ENCODE results near the gene CCL19. TPM values are rescaled to one million over a fixed set of nuclear protein-coding genes. Genes with fewer than 3 reads are reported as not detected.

CCL19 gene
- total and polyA plus RNA-seq, 2 experiments from 2014 or later = not detected

DNA sequence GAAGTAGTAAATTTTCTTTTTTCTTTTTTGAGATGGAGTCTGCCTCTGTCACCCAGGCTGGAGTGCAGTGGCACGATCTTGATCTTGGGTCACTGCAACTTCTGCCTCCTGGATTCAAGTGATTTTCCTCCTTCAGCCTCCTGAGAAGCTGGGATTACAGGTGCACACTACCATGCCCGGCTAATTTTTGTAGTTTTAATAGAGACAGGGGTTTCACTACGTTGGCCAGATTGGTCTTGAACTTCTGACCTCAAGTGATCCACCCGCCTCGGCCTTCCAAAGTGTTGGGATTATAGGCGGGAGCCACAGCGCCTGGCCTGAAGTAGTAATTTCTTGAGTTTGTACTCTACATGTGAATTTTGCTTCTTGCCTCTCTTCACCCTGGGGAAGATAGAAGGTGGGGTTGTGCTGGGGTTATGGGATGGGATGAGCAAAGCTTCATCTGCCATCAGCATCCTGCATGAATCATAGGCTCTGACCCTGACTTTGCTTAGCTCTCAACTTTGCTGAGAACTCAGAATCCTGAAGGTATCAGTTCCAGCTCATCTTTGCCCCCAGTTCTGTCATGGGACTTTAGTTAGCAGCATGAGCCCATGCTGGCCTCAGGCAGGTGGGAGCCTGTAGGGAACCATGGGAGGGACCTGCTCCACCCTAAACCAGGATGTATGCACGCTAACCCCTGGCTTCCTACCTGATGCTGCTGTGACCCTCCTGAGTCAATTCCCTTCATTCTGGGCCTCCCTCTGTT lies 28.1 kb upstream of the CCL19 start (continued):
- TF ChIP-seq CREB1 (CRISPR knock-in tag; IDR thresholded peaks at IDR 0.05; ENCODE audit: low read depth) (no peak), POLR2AphosphoS5 (IDR thresholded peaks at IDR 0.05; ENCODE audit: low read depth) (no peak), EZH2 (IDR thresholded peaks at IDR 0.05; ENCODE audit: low read depth, unreplicated experiment) (no peak), ZNF114 (CRISPR knock-in tag; IDR thresholded peaks at IDR 0.05) (no peak)

DNA sequence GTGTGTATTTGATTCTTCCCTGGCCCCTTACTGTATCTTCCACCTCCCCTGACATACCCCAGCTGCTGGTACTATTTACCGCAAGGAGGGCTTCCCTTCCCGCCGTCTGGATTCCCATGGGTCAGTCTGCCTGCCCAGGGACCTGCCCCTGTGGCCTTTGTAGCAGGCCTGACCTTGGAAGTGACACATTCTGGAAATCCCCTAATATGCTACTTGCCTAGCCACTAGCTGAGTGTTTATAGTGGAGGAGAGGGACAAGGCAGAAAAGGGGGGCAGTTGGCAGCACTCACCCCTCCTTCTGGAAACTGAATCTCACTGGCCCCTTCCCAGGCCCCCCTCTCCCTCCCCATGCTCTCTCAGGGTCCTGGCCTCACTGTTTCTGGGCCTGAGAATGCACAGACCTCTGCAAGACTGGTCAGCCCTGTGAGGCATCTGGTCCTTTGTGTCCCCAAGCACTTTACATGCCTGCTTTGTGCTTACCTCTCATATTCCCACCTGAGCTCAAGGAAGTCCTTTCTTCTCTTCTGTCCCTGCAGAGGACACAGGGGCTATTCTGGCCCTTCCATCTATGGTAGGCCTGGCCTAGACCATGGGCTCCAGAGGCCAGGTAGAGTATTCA lies 27.0 kb upstream of the CCL19 start:
- Histone ChIP-seq H4K20me1 (replicated peaks; ENCODE audit: insufficient read depth) (no peaks in the 10 kb centered on the region), H3K4me3 (no peak overlapping the region), H3K36me3 (ENCODE audit: insufficient read depth) (no peaks in the 10 kb centered on the region), H3K4me2 (no peak overlapping the region), H3K4me1 (ENCODE audit: insufficient read depth) (no peaks in the 10 kb centered on the region), H3K27ac (ENCODE audit: low read depth) (no peak overlapping the region), H3K9me2 (ENCODE audit: insufficient read depth) (0 out of 2 replicates have a peak, but pooled peaks cover 6% of the 10 kb centered on the region), H3F3A (replicated peaks; ENCODE audit: low read depth) (no peaks in the 10 kb centered on the region), H3K79me2 (replicated peaks; ENCODE audit: insufficient read depth) (no peaks in the 10 kb centered on the region), H3K27me3 (ENCODE audit: insufficient read depth) (no peaks in the 10 kb centered on the region), H2AFZ (no peak overlapping the region)
- Mint-ChIP-seq H3K27me3 (ENCODE audit: insufficient read depth, low read depth, poor library complexity) (no peaks in the 10 kb centered on the region), H3K36me3 (ENCODE audit: low read depth) (no peaks in the 10 kb centered on the region; the same call in 2 of the 3 replicates), H3K4me1 (no peaks in the 10 kb centered on the region), H3K27ac (no peak overlapping the region), H3K9me3 (no peaks in the 10 kb centered on the region), H3K4me3 (no peak overlapping the region)
- DNase-seq (ENCODE audit: low spot score) (no peak), ATAC-seq (no peak)
- TF ChIP-seq EZH2phosphoT487 (IDR thresholded peaks at IDR 0.05; ENCODE audit: unreplicated experiment) (no peak), ZNF331 (CRISPR knock-in tag; IDR thresholded peaks at IDR 0.05; ENCODE audit: low read depth) (no peak), STAT1 (IDR thresholded peaks at IDR 0.05; ENCODE audit: unreplicated experiment) (no peak), CREB1 (CRISPR knock-in tag; IDR thresholded peaks at IDR 0.05; ENCODE audit: low read depth) (no peak), ZNF114 (CRISPR knock-in tag; IDR thresholded peaks at IDR 0.05) (no peak), POLR2AphosphoS5 (IDR thresholded peaks at IDR 0.05; ENCODE audit: low read depth) (no peak), EZH2 (IDR thresholded peaks at IDR 0.05; ENCODE audit: low read depth, unreplicated experiment) (no peak)
- TF ChIP-seq, protein P1, sequence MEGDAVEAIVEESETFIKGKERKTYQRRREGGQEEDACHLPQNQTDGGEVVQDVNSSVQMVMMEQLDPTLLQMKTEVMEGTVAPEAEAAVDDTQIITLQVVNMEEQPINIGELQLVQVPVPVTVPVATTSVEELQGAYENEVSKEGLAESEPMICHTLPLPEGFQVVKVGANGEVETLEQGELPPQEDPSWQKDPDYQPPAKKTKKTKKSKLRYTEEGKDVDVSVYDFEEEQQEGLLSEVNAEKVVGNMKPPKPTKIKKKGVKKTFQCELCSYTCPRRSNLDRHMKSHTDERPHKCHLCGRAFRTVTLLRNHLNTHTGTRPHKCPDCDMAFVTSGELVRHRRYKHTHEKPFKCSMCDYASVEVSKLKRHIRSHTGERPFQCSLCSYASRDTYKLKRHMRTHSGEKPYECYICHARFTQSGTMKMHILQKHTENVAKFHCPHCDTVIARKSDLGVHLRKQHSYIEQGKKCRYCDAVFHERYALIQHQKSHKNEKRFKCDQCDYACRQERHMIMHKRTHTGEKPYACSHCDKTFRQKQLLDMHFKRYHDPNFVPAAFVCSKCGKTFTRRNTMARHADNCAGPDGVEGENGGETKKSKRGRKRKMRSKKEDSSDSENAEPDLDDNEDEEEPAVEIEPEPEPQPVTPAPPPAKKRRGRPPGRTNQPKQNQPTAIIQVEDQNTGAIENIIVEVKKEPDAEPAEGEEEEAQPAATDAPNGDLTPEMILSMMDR (conservative IDR thresholded peaks at IDR 0.05; ENCODE audit: low read depth in 2 of 2) = no peak
- TF ChIP-seq, protein P2, sequence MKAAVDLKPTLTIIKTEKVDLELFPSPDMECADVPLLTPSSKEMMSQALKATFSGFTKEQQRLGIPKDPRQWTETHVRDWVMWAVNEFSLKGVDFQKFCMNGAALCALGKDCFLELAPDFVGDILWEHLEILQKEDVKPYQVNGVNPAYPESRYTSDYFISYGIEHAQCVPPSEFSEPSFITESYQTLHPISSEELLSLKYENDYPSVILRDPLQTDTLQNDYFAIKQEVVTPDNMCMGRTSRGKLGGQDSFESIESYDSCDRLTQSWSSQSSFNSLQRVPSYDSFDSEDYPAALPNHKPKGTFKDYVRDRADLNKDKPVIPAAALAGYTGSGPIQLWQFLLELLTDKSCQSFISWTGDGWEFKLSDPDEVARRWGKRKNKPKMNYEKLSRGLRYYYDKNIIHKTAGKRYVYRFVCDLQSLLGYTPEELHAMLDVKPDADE (IDR thresholded peaks at IDR 0.05) = no peak
- TF ChIP-seq, protein P3, sequence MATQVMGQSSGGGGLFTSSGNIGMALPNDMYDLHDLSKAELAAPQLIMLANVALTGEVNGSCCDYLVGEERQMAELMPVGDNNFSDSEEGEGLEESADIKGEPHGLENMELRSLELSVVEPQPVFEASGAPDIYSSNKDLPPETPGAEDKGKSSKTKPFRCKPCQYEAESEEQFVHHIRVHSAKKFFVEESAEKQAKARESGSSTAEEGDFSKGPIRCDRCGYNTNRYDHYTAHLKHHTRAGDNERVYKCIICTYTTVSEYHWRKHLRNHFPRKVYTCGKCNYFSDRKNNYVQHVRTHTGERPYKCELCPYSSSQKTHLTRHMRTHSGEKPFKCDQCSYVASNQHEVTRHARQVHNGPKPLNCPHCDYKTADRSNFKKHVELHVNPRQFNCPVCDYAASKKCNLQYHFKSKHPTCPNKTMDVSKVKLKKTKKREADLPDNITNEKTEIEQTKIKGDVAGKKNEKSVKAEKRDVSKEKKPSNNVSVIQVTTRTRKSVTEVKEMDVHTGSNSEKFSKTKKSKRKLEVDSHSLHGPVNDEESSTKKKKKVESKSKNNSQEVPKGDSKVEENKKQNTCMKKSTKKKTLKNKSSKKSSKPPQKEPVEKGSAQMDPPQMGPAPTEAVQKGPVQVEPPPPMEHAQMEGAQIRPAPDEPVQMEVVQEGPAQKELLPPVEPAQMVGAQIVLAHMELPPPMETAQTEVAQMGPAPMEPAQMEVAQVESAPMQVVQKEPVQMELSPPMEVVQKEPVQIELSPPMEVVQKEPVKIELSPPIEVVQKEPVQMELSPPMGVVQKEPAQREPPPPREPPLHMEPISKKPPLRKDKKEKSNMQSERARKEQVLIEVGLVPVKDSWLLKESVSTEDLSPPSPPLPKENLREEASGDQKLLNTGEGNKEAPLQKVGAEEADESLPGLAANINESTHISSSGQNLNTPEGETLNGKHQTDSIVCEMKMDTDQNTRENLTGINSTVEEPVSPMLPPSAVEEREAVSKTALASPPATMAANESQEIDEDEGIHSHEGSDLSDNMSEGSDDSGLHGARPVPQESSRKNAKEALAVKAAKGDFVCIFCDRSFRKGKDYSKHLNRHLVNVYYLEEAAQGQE (IDR thresholded peaks at IDR 0.05; ENCODE audit: unreplicated experiment) = no peak

Data from GM23338 (cell line).